Hepatocyte (in vitro differentiated cells): ENCODE measurements around the gene MPP4. TPM values are rescaled to one million over a fixed set of nuclear protein-coding genes. Genes with fewer than 3 reads are reported as not detected.

ENCODE experiments used
- DNase-seq: peaks from one replicate; pipeline ENCODE4 v3.0.0-alpha.2; 2016; ENCODE audit warnings: low spot score
- H2AFZ ChIP-seq: fragments of 200-600 bp; sonication (generic); 2 replicates; pipeline ENCODE4 v1.6.0; 2016; ENCODE audit warnings: antibody characterized with exemption, mild to moderate bottlenecking
- H3K27ac ChIP-seq: fragments of 200-600 bp; sonication (generic); 2 replicates; pipeline ENCODE4 v1.5.1; 2016; ENCODE audit warnings: mild to moderate bottlenecking
- H3K27me3 ChIP-seq: fragments of 200-600 bp; sonication (generic); 2 replicates; pipeline ENCODE4 v1.6.1; 2016
- H3K36me3 ChIP-seq: fragments of 200-600 bp; sonication (generic); replicated peaks from 2 replicates; pipeline ENCODE4 v1.5.1; 2016; ENCODE audit warnings: low read depth; ENCODE audit not compliant: insufficient read depth
- H3K4me1 ChIP-seq: fragments of 200-600 bp; sonication (generic); 2 replicates; pipeline ENCODE4 v1.5.1; 2016; ENCODE audit warnings: mild to moderate bottlenecking, moderate library complexity; ENCODE audit not compliant: insufficient read depth
- H3K4me2 ChIP-seq: fragments of 200-600 bp; sonication (generic); 2 replicates; pipeline ENCODE4 v1.6.0; 2016
- H3K4me3 ChIP-seq: fragments of 200-600 bp; sonication (generic); 2 replicates; pipeline ENCODE4 v1.5.1; 2016; ENCODE audit warnings: mild to moderate bottlenecking
- H3K79me2 ChIP-seq: fragments of 200-600 bp; sonication (generic); 2 replicates; pipeline ENCODE4 v1.6.0; 2017; ENCODE audit warnings: mild to moderate bottlenecking
- H3K9me2 ChIP-seq: fragments of 200-600 bp; sonication (generic); replicated peaks from 2 replicates; pipeline ENCODE4 v1.6.0; 2017; ENCODE audit warnings: mild to moderate bottlenecking; ENCODE audit not compliant: insufficient read depth
- H3K9me3 ChIP-seq: fragments of 200-600 bp; sonication (generic); 2 replicates; pipeline ENCODE4 v1.5.1; 2016; ENCODE audit warnings: low read depth, mild to moderate bottlenecking
- H4K20me1 ChIP-seq: fragments of 200-600 bp; sonication (generic); 2 replicates; pipeline ENCODE4 v1.6.0; 2016; ENCODE audit warnings: mild to moderate bottlenecking; ENCODE audit not compliant: insufficient read depth, poor library complexity, severe bottlenecking
- EZH2 ChIP-seq: fragments of 200-600 bp; sonication (generic); IDR thresholded peaks from 2 replicates; pipeline ENCODE4 v1.6.1; 2016; ENCODE audit warnings: antibody characterized with exemption, mild to moderate bottlenecking, borderline replicate concordance
- EZH2phosphoT487 ChIP-seq: fragments of 200-600 bp; sonication (generic); IDR thresholded peaks from one replicate; pipeline ENCODE4 v1.6.1; 2018; ENCODE audit warnings: antibody characterized with exemption, mild to moderate bottlenecking, low read depth, moderate library complexity; ENCODE audit not compliant: unreplicated experiment, severe bottlenecking
- WGBS: methylation state at CpG from one replicate; pipeline ENCODE4 v1.1.6; 2016; ENCODE audit warnings: low lambda C conversion rate; ENCODE audit errors: missing lambda C conversion rate; 5-methylcytosine and 5-hydroxymethylcytosine counted together
- polyA plus RNA-seq: library from polyadenylated mRNA; unstranded; fragments of >200 nt; fragmentation: Nextera tagmentation; extraction: Ambion mirVana; gene quantifications from 2 replicates; pipeline ENCODE4 v1.2.1, GENCODE V29; 2016
- total RNA-seq: library from RNA; depleted of rRNA; stranded (reverse); fragments of >200 nt; gene quantifications from 2 replicates; pipeline ENCODE4 v1.2.3, GENCODE V29; 2014
- TF ChIP-seq, protein P1 (sequence below): fragments of 200-600 bp; sonication (generic); IDR thresholded peaks from 2 replicates; pipeline ENCODE4 v1.5.1; 2016; ENCODE audit warnings: antibody characterized with exemption, mild to moderate bottlenecking; ENCODE audit not compliant: poor library complexity

MPP4 gene
- total and polyA plus RNA-seq, 2 experiments from 2014 or later = 0.19 to 0.77 TPM

DNA sequence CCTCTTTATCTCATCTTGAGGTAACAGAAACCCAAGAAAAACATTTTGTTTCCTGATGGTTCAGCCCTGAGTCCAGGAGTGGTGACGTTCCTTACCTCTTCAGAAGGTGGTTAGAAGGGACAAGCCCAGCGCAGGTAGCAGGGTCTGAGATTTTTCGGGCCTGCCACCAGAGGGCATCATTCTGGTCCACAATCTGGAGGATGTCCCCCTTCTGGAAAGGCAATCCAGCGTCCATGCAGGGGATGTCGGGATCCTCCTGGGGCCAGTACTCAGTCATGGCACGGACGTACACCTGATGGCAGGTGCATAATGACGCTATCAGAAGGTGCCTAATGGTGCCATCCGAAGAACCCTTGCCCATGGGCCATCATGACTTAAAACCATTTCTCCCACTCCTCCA is 17.7 kb downstream of the MPP4 start:
- TF ChIP-seq, protein P1, sequence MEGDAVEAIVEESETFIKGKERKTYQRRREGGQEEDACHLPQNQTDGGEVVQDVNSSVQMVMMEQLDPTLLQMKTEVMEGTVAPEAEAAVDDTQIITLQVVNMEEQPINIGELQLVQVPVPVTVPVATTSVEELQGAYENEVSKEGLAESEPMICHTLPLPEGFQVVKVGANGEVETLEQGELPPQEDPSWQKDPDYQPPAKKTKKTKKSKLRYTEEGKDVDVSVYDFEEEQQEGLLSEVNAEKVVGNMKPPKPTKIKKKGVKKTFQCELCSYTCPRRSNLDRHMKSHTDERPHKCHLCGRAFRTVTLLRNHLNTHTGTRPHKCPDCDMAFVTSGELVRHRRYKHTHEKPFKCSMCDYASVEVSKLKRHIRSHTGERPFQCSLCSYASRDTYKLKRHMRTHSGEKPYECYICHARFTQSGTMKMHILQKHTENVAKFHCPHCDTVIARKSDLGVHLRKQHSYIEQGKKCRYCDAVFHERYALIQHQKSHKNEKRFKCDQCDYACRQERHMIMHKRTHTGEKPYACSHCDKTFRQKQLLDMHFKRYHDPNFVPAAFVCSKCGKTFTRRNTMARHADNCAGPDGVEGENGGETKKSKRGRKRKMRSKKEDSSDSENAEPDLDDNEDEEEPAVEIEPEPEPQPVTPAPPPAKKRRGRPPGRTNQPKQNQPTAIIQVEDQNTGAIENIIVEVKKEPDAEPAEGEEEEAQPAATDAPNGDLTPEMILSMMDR = no peak
- TF ChIP-seq EZH2 (no peak), EZH2phosphoT487 (no peak)
- no peak overlapping the region for H3K27ac ChIP-seq
- no peaks in the 10 kb centered on the region for H3K36me3 ChIP-seq
- H3K27me3 ChIP-seq = no peaks in the 10 kb centered on the region
- H3K79me2 ChIP-seq = no peaks in the 10 kb centered on the region
- H2AFZ ChIP-seq = no peak overlapping the region
- no peak overlapping the region for H3K4me3 ChIP-seq
- no peaks in the 10 kb centered on the region for H4K20me1 ChIP-seq
- H3K9me3 ChIP-seq = no peaks in the 10 kb centered on the region
- no peak overlapping the region for H3K4me2 ChIP-seq
- DNase-seq = no peak
- WGBS = 43% methylated on average over 9 of the region's 9 CpGs
- no peaks in the 10 kb centered on the region for H3K4me1 ChIP-seq
- no peaks in the 10 kb centered on the region for H3K9me2 ChIP-seq

DNA sequence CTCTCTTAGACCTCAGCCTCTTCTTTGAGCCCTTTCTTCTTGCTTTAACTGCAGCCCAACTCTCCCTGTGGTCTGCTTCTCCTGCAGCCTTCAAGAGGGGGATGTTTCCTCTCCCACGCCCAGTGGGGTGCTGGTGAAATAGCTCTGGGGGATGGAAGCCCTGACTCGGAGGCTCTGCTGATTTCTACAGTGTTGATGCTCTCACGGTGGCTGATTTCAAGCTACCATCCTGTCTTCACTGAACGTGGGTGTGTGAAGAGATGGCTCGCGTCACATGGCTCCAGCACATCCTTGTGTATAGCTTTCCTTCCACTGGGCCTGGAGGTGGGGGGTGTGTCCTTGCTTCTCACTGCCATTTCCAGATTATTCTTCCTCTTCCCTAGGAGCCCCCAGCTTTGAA is 20.0 kb downstream of the MPP4 start:
- Histone ChIP-seq H3K4me1 (no peaks in the 10 kb centered on the region), H3K27me3 (no peaks in the 10 kb centered on the region), H3K9me2 (no peaks in the 10 kb centered on the region), H3K4me3 (no peak overlapping the region), H3K36me3 (no peaks in the 10 kb centered on the region), H3K79me2 (no peaks in the 10 kb centered on the region), H3K4me2 (no peak overlapping the region), H3K9me3 (no peaks in the 10 kb centered on the region), H4K20me1 (no peaks in the 10 kb centered on the region), H3K27ac (no peak overlapping the region), H2AFZ (no peak overlapping the region)
- WGBS = 74% methylated on average over 6 of the region's 6 CpGs
- no peak for DNase-seq
- TF ChIP-seq EZH2 (no peak), EZH2phosphoT487 (no peak)
- TF ChIP-seq, protein P1 = no peak

DNA sequence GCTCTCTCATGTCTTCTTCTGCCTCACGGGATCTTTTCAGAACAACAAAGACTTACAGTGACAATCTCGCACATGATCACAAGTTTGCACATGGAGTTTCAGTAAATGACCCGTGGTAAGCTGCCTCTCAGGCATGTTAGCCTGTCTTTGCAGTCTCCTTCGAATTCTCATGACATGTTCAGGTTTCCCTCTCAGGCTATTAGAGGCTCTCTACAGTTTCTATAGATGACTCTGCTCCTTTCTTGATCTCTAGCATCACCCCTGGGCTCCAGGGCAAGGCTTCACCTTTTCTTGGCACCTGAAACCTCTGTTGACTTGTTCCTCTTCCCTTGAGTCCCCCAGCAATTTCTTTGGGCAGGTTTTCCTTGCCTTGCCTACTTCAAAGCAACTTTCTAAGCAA is 23.0 kb downstream of the MPP4 start:
- Histone ChIP-seq H3K9me2 (no peaks in the 10 kb centered on the region), H3K27me3 (no peaks in the 10 kb centered on the region), H3K4me3 (no peak overlapping the region), H2AFZ (no peak overlapping the region), H3K4me2 (no peak overlapping the region), H3K27ac (no peak overlapping the region), H3K9me3 (no peaks in the 10 kb centered on the region), H3K79me2 (no peaks in the 10 kb centered on the region), H3K4me1 (no peaks in the 10 kb centered on the region), H4K20me1 (no peaks in the 10 kb centered on the region), H3K36me3 (no peaks in the 10 kb centered on the region)
- TF ChIP-seq, protein P1 = no peak
- TF ChIP-seq EZH2phosphoT487 (no peak), EZH2 (no peak)
- DNase-seq = no peak
- WGBS = 68% methylated on average over 4 of the region's 4 CpGs

DNA sequence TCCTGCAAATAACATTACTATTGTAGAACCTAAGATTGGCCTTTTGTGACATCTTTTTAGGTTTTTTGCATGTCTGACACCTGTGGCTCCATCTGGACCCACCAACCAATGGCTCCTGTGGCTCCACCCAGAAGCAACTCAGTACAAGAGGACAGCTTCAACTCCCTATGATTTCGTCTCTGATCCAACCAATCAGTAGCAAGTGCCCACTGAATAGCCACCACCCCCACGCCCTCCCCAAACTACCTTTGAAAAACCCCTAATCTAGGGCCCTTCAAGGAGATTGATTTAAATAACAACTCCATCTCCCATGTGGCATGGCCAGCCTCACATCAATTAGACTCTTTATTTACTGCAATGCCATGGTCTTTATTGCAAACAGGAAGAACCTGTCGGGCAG is 23.6 kb downstream of the MPP4 start:
- Histone ChIP-seq H4K20me1 (no peaks in the 10 kb centered on the region), H3K79me2 (no peaks in the 10 kb centered on the region), H3K4me2 (no peak overlapping the region), H3K36me3 (no peaks in the 10 kb centered on the region), H3K27me3 (no peaks in the 10 kb centered on the region), H3K4me3 (no peak overlapping the region), H3K9me3 (no peaks in the 10 kb centered on the region), H2AFZ (no peak overlapping the region), H3K27ac (no peak overlapping the region), H3K9me2 (no peaks in the 10 kb centered on the region), H3K4me1 (no peaks in the 10 kb centered on the region)
- TF ChIP-seq EZH2phosphoT487 (no peak), EZH2 (no peak)
- TF ChIP-seq, protein P1 = no peak
- WGBS = 80% methylated on average over 3 of the region's 3 CpGs
- no peak for DNase-seq
